ENCODE measurements around the gene DCC. TPM values are rescaled to one million over a fixed set of nuclear protein-coding genes. Genes with fewer than 3 reads are reported as not detected.

The DCC gene
- total and polyA plus RNA-seq, 9 of the 15 experiments (the other 6 are each of a cell fraction or from before 2014, with no cell fraction given): not detected

- TF ChIP-seq AFF1 (IDR thresholded peaks at IDR 0.05; ENCODE audit: low read depth in 1 of 2, partially characterized antibody in 2 of 2) (no peak), U2AF2 (optimal IDR thresholded peaks at IDR 0.05; ENCODE audit: low read depth, low read length) (no peak), MEF2D (tag; conservative IDR thresholded peaks at IDR 0.05; ENCODE audit: low read depth) (no peak), FOSL1 (tag; conservative IDR thresholded peaks at IDR 0.05) (no peak), RBM25 (IDR thresholded peaks at IDR 0.05; ENCODE audit: low read depth, low read length, severe bottlenecking) (no peak), ZNF644 (tag; IDR thresholded peaks at IDR 0.05; ENCODE audit: low read depth) (no peak), ZNF778 (CRISPR knock-in tag; IDR thresholded peaks at IDR 0.05) (no peak), ZNF232 (CRISPR knock-in tag; IDR thresholded peaks at IDR 0.05) (no peak)
Observed at GRCh38 chr18:52845036-52845435, 505.0 kb downstream of the DCC start (continued).

Measured in K562 (cell line).